SKM-1 treated with dmso at 0.1 percent for 144 hours (cell line): Measurements from ENCODE around the gene ZNF350.
"Not testable (repeated sequence)": the region's sequence is repeated elsewhere in the genome, so short reads cannot be mapped to it uniquely, and the experiment has no call there.

Experiments
- DNase-seq: peaks from one replicate; lab custom pipeline; 2025; ENCODE audit not compliant: unreplicated experiment; lab: John Stamatoyannopoulos, UW

Gene ZNF350

GRCh38 chr19:51986309-51987291 is at the start of gene ZNF350:
Gene ZNF350 (minus strand): TSS chr19:51986840. CDS start chr19:51974360, 12,480 bp downstream.
- DNase-seq: peak; percentile 71

DNA sequence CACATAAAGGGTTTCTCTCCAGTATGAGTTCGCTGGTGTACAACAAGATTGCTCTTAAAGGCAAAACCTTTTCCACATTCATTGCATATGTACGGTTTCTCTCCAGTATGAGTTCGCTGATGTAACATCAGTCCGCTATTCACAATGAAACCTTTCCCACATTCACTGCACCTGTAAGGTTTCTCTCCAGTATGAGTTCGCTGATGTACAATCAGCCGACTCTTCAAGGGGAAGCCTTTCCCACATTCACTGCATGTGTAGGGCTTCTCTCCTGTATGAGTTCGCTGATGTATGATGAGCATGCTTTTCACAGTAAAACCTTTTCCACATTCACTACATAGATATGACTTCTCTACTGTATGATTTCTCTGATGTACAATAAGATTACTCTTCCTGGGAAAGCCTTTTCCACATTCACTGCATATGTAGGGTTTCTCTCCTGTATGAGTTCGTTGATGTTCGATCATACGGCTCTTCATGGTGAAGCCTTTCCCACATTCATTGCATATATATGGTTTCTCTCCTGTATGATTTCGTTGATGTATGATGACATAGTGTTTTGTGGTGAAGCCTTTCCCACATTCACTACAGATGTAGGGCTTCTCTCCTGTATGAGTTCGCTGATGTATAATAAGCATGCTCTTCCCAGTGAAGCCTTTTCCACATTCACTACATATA is 47.5 kb upstream of the ZNF350 start:
- no peak for DNase-seq

DNA sequence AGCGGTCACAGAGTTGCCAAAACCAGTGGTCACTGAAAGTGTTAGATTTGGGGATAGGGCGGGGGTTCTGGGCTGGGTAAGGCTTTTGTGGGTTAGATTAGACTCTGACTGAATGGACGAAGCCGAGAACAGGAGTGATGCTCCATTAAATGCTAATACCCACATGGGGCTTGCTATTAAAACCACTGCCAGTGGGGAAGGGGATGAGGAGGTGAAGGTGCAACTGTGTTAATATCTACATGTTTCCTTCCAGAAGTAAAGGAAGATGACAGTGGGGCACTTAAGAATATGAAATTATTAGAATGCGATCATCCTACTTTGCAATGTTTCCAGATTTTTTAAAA is 42.1 kb upstream of the ZNF350 start:
- no peak for DNase-seq

DNA sequence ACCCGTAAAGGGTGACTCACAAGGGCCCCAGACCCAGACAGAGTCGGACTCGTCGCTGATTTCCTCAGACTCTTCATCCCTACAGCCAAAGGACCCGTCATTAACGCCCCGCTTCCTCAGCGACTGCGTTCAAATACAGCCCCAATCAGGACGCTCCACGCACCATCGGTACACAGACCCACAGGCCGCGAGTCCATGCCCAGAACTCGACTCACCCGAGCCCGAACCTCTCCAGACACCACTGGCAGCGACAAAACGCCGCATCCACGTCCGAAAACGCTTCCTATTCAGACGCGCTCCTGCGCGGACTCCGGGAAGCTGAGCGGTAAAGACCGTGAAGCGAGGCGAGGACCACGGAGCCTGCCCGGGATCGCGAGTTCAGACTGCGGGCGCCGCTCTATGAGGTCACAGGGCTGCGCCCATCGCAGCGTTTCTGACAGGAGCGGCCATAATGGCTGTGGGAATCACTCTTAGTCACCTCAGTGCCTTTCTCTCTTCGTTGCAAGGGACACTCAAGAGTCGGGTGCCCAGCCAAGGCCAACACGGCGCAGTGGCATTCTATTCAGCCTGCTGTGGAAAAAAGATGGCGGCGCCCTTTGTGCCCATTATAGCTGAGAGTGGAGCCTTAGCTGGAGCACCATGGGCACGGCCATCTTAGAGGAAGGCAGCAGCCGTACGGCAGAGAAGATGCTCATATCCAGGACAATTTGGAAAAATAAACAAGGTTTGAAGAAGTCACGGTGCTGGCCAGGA is 41.6 kb upstream of the ZNF350 start, which contains the start of gene ZNF614:
Gene ZNF614 (minus strand): TSS at position 353 of the 753 bp plus-strand sequence. CDS start 2,634 bp downstream, outside the sequence.
- peak; percentile 20 for DNase-seq

DNA sequence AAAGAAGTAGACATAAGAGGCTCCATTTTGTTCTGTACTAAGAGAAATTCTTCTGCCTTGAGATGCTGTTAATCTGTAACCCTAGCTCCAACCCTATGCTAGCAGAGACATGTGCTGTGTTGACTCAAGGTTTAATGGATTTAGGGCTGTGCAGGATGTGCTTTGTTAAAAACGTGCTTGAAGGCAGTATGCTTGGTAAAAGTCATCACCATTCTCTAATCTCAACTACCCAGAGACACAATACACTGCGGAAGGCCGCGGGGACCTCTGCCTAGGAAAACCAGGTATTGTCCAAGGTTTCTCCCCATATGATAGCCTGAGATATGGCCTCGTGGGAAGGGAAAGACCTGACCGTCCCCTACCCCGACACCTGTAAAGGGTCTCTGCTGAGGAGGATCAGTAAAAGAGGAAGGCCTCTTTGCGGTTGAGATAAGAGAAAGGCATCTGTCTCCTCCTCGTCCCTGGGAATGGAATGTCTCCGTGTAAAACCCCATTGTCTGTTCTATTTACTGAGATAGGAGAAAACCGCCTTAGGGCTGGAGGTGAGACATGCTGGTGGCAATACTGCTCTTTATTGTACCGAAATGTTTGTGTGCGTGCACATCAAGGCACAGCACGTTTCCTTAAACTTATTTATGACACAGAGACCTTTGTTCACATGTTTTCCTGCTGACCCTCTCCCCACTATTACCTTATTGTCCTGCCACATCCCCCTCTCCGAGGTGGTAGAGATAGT is 39.8 kb upstream of the ZNF350 start:
- DNase-seq: not testable (repeated sequence)

GRCh38 chr19:52024478-52024877 is 37.8 kb upstream of the ZNF350 start:
- not testable (repeated sequence) for DNase-seq

- no peak for DNase-seq
These were observed 35.6 kb upstream of the ZNF350 start for GRCh38 chr19:52022193-52022592.

DNA sequence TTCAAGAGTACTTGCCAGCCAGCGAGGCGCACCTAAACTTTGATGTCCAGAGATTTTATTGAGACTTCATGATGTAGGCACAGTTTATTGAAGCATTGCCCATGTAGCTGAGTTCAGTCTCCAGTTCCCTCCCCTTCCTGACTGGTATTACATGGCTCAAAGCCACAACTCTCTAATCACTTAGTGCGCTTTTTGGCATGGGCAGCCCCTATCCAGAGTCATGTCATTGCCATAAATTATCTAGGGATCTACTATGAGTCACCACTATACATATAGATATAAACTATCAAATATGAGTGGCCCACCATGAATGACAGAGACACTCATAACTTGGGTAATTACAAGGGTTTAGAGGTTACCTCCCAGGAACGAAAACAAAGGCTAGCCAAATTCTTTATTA is 33.9 kb upstream of the ZNF350 start:
- DNase-seq: no peak

DNA sequence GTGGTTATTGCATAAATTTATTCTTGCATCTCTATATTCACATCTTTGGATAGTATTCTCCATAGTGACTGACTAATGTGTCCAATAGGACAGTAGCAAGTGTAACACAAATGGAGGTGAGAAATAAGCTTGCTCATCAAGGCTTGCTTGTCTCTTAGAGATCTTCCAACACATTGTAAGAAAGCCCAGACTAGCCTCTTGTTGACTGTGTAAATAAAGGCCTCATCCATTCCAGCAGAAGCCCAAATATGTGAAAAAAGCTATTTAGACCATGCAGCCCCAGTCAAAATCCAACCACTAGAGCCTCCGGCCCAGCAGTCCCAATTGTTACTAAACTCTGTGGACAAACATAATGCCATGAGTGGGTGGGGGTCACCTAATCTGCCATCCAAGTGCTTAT is 24.0 kb upstream of the ZNF350 start:
- DNase-seq: no peak

- peak; percentile 46 for DNase-seq
These were observed 21.3 kb upstream of the ZNF350 start, which contains the start of gene ZNF615 for GRCh38 chr19:52007806-52008557. Gene ZNF615 (minus strand): TSS chr19:52008211. CDS start chr19:52003711, 4,500 bp downstream.

DNA sequence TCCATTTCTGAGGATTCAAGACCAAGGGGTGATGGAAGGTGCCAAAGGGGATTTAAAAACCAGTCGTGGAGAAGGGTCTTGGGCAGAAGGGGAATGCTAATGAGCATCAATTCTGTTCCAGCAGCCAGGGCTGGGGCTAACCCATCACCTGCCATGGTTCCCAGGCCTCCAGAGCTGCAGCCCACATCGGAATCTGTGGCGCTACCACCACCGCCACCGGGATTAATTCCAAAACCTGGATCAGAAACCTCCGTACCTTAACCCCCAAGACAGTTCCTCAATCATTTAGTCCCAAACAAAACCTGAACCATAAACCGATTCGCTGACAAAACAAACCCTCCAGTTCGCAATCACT is 20.8 kb upstream of the ZNF350 start:
- no peak for DNase-seq

- DNase-seq: no peak
These were observed 7.5 kb upstream of the ZNF350 start for GRCh38 chr19:51994048-51994644.

DNA sequence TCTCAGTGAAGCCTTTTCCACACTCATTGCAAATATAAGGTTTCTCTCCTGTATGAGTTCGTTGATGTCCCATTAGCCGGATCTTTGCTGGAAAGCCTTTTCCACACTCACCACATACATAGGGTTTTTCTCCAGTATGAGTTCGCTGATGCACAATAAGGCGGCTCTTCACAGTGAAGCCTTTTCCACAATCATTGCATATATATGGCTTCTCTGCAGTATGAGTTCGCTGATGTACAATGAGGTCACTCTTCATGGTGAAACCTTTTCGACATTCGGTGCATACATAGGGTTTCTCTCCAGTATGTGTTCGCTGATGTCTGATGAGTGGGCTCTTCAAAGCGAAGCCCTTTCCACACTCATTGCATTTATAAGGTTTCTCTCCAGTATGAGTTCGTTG is 6.8 kb upstream of the ZNF350 start:
- DNase-seq: no peak

GRCh38 chr19:51983361-51983760 is 3.3 kb downstream of the ZNF350 start:
- DNase-seq: no peak

- DNase-seq: not testable (repeated sequence)
These were observed 5.7 kb downstream of the ZNF350 start for GRCh38 chr19:51980926-51981325.

DNA sequence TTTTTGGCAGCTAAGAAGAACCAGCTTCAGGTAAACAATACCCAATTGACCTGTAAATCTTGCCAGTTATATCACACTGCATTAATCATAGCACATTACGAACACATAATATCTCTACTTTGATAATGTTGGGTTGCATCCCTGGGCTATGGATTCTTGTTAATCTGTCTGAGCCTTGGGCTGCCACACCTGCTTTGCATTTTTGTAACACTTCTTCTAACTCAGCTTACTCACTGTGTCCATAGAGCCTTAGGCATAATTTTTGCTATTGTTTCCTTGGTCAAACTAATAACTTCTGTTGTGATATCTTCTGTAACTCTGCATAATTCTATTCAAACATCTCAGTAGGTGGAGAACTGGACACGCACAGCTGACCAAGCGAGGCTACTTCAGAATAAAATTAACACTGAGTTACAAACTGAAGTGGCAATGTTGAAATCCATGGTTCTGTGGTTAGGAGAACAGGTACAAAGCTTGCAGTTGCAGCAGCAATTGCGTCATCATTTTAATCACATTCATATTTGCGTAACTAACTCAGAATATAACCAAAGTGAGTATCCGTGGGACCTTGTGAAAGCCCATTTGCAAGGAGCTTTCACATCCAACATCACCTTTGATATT is 6.4 kb downstream of the ZNF350 start:
- DNase-seq: no peak

GRCh38 chr19:51978882-51979281 is 7.8 kb downstream of the ZNF350 start:
- no peak for DNase-seq

DNA sequence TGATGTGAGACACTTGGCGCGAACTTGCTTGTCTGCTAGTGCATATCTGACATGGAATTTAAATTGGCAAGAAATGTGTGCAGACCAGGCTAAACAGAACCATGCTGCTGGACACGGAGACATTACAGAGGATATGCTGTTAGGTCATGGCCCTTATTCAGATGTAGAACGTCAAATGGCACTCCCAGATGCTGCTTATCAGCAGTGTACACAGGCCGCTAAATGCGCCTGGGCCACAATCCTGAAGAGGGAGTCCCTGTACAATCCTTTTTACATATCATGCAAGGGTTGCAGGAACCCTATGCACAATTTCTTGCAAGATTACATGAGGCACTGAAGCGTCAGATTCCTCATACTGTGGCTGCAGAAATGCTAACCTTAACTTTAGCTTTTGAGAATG is 9.3 kb downstream of the ZNF350 start:
- DNase-seq: no peak

- DNase-seq: no peak
These were observed 9.8 kb downstream of the ZNF350 start for GRCh38 chr19:51976852-51977251.
